Erythroblast (primary cell): ENCODE data around the gene HMOX2.

Experiments used
- GATA1 ChIP-seq: IDR thresholded peaks from 2 replicates; pipeline ENCODE4 v1.6.1; 2011; ENCODE audit warnings: low read depth, mild to moderate bottlenecking, control low read depth, low read length, moderate library complexity
- POLR2A ChIP-seq: IDR thresholded peaks from 2 replicates; pipeline ENCODE4 v1.6.1; 2011; ENCODE audit warnings: mild to moderate bottlenecking, low read length

GRCh38 chr16:4536391-4537106 lies 60.4 kb downstream of the HMOX2 start:
- TF ChIP-seq POLR2A (no peak), GATA1 (no peak)
